Esophagus muscularis mucosa (tissue), 4 donors: Measurements from ENCODE around the gene EIF2S3. TPM values are rescaled to one million over a fixed set of nuclear protein-coding genes. Genes with fewer than 3 reads are reported as not detected.
A peak's percentile ranks its signal among the peaks of the same experiment; 100 is the strongest.

Experiments
- DNase-seq: peaks from one replicate; pipeline ENCODE4 v3.0.0-alpha.2; 2017; ENCODE audit errors: extremely low spot score
- H3K27ac ChIP-seq, 4 donors: fragments of 200-600 bp; sonication (generic); replicated peaks in 1 of 4; 1 replicate in 3 of 4; 2 replicates in 1 of 4; pipeline ENCODE4 v1.5.1; 2016 to 2019; ENCODE audit warnings: mild to moderate bottlenecking in 1 of 4
- H3K27me3 ChIP-seq, 4 donors: fragments of 200-600 bp; sonication (generic); one replicate each; pipeline versions ENCODE4 v1.5.1 to v1.6.0; 2016 to 2019
- H3K36me3 ChIP-seq, 4 donors: fragments of 200-600 bp; sonication (generic); one replicate each; pipeline ENCODE4 v1.5.1; 2016 to 2019
- H3K4me1 ChIP-seq, 4 donors: fragments of 200-600 bp; sonication (generic); one replicate each; pipeline ENCODE4 v1.5.1; 2016 to 2019
- H3K4me3 ChIP-seq, 4 donors: fragments of 200-600 bp; sonication (generic); 1 replicate in 2 of 4; 2 replicates in 2 of 4; pipeline ENCODE4 v1.5.1; 2016 to 2019; ENCODE audit warnings: mild to moderate bottlenecking in 4 of 4, moderate library complexity in 1 of 4
- H3K9me3 ChIP-seq, 4 donors: fragments of 200-600 bp; sonication (generic); 1 replicate in 3 of 4; 2 replicates in 1 of 4; pipeline ENCODE4 v1.5.1; 2016 to 2019
- EP300 ChIP-seq: sonication (generic); formaldehyde crosslinking; IDR thresholded peaks from one replicate; pipeline ENCODE4 v1.6.1; 2017; ENCODE audit warnings: antibody characterized with exemption
- POLR2A ChIP-seq: fragments of 450-650 bp; IDR thresholded peaks from one replicate; pipeline ENCODE4 v1.6.1; 2017; ENCODE audit warnings: antibody characterized with exemption, moderate library complexity, mild to moderate bottlenecking, low read depth
- POLR2AphosphoS5 ChIP-seq, 2 donors: sonication (generic); formaldehyde crosslinking; IDR thresholded peaks; one replicate each; pipeline ENCODE4 v1.6.1; 2017; ENCODE audit warnings: antibody characterized with exemption in 2 of 2
- WGBS: methylation state at CpG from one replicate; pipeline ENCODE4 v1.1.5; 2018; 5-methylcytosine and 5-hydroxymethylcytosine counted together
- intact Hi-C: fragments of 100-400 bp; cut with DNase I; formaldehyde crosslinking; loops from one replicate; pipeline ENCODE4 v1.15.1; 2023
- total RNA-seq, 4 donors: library from RNA; depleted of rRNA; stranded (reverse); fragments of >200 nt; gene quantifications; one replicate each; pipeline versions ENCODE4 v1.1.0 to v1.2.1, GENCODE V29; 2016
- TF ChIP-seq, protein P1 (sequence below), 3 experiments: fragments of 200-600 bp in 2 of 3; fragments of 450-650 bp in 1 of 3; sonication (generic) in 2 of 3; IDR thresholded peaks; one replicate each; pipeline ENCODE4 v1.5.1; 2017 to 2019; ENCODE audit warnings: antibody characterized with exemption in 3 of 3, mild to moderate bottlenecking in 2 of 3, moderate library complexity in 1 of 3

EIF2S3 gene
- total RNA-seq, 4 donors from 2014 or later: 116 to 159 (median 126) TPM

DNA sequence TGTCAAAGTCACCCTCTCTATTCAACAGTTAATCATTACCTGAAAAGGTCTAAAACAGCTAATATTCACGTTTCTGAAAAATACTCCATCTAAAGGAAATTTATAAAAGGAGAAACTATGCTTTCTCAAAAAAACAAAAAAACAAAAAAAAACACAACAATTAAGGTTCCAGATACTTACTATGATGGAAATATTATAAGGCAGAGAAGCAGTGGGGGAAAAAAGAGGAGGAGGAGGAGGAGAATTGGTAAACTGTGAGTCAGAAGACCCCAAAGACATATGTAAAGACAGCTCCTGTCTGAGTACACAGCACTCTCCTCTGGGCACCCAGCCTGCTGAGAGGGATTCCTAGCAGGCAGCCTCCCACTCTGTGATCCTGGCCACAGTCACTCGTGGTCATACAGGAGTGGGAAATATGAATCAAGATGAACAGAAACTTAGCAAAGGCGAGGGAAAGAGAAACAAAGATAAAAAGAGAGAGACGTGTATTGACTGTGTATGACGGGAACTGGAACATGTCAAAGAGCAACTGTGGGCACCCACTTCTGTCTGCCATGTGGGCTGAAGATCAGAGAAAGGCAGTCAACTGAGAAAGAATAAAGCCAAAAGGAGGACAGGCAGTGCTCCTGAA, 40.3 kb upstream of the EIF2S3 start:
- Histone ChIP-seq H3K4me3 (no peak overlapping the region), H3K4me1 (peaks cover 0 to 24% (median 9%) of the 10 kb centered on the region in 4 donors), H3K27ac (peak overlapping the region in 2 of 4 donors; percentile 42 to 43), H3K9me3 (no peaks in the 10 kb centered on the region), H3K27me3 (no peaks in the 10 kb centered on the region), H3K36me3 (no peaks in the 10 kb centered on the region)
- DNase-seq: no peak
- WGBS: 35% methylated on average over 5 of the region's 5 CpGs
- TF ChIP-seq POLR2A (no peak), POLR2AphosphoS5 (IDR thresholded peaks at IDR 0.05) (no peak), EP300 (no peak)
- TF ChIP-seq, protein P1, sequence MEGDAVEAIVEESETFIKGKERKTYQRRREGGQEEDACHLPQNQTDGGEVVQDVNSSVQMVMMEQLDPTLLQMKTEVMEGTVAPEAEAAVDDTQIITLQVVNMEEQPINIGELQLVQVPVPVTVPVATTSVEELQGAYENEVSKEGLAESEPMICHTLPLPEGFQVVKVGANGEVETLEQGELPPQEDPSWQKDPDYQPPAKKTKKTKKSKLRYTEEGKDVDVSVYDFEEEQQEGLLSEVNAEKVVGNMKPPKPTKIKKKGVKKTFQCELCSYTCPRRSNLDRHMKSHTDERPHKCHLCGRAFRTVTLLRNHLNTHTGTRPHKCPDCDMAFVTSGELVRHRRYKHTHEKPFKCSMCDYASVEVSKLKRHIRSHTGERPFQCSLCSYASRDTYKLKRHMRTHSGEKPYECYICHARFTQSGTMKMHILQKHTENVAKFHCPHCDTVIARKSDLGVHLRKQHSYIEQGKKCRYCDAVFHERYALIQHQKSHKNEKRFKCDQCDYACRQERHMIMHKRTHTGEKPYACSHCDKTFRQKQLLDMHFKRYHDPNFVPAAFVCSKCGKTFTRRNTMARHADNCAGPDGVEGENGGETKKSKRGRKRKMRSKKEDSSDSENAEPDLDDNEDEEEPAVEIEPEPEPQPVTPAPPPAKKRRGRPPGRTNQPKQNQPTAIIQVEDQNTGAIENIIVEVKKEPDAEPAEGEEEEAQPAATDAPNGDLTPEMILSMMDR (IDR thresholded peaks at IDR 0.05): no peak
- intact Hi-C loops: no loop called here

DNA sequence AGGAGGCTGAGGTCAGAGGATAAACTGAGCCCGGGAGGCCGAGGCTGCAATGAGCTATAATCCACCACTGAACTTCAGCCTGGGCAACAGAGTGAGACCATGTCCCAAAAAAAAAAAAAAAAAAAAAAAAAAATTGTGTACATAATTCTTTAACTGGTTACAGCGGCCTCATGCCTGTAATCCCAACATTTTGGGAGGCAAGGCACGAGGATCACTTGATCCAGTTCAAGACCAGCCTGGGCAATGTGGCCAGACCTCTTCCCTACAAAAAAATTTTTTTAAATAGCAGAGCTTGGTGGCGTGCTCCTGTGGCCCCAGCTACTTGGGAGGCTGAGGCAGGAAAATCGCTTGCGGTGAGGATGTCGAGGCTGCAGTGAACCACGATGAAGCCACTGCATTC, 37.1 kb upstream of the EIF2S3 start:
- Histone ChIP-seq H3K4me3 (no peak overlapping the region), H3K4me1 (peaks cover 0 to 42% (median 21%) of the 10 kb centered on the region in 4 donors), H3K27me3 (no peaks in the 10 kb centered on the region), H3K27ac (no peak overlapping the region), H3K36me3 (no peaks in the 10 kb centered on the region), H3K9me3 (no peaks in the 10 kb centered on the region)
- 93% methylated on average over 9 of the region's 9 CpGs for WGBS
- intact Hi-C loops: no loop called here
- DNase-seq: no peak
- TF ChIP-seq POLR2A: no peak
- TF ChIP-seq POLR2AphosphoS5 (IDR thresholded peaks at IDR 0.05): no peak
- no peak for TF ChIP-seq EP300
- TF ChIP-seq, protein P1 (IDR thresholded peaks at IDR 0.05): no peak

DNA sequence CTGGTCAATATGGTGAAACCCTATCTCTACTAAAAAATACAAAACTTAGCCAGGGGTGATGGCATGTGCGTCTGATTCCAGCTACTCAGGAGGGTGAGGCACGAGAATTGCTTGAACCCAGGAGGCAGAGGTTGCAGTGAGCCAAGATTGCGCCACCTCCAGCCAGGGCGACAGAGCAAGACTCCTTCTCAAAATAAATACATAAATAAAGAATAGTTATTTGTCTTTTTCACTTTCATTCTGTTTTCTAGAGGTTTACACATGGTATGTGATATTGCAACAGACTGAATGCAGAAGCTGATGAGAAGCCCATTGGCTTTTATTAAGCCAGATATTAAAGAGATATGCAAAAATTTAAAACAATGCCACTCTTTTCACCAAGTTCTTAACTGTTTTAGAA, 35.9 kb upstream of the EIF2S3 start:
- H3K4me1 ChIP-seq: peaks cover 0 to 53% (median 21%) of the 10 kb centered on the region in 4 donors
- WGBS: 75% methylated on average over 4 of the region's 4 CpGs
- TF ChIP-seq EP300: no peak
- TF ChIP-seq, protein P1 (IDR thresholded peaks at IDR 0.05): no peak
- TF ChIP-seq POLR2A: no peak
- no peak for TF ChIP-seq POLR2AphosphoS5 (IDR thresholded peaks at IDR 0.05)
- peak overlapping the region; percentile 17 to 70 (median 48) for H3K27ac ChIP-seq
- intact Hi-C loops: no loop called here
- no peaks in the 10 kb centered on the region for H3K27me3 ChIP-seq
- H3K9me3 ChIP-seq: no peaks in the 10 kb centered on the region
- DNase-seq: no peak
- H3K36me3 ChIP-seq: no peaks in the 10 kb centered on the region
- no peak overlapping the region for H3K4me3 ChIP-seq

DNA sequence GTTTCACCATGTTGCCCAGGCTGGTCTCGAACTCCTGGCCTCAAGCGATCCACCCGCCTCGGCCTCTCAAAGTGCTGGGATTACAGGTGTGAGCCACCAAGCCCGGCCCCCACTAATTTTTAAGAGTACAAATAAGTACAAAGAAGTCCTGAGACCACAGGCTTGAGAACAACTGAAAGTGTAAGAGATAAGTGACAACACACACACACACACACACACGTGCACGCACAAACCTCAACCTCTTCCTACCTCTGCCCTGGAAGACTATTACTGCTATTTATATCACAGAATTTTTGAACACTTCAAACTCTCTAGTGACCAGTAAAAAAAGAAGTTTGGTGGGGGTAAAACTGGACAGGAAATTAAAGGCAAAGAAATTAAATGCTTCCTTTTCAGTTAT, 35.3 kb upstream of the EIF2S3 start:
- H3K27me3 ChIP-seq: no peaks in the 10 kb centered on the region
- 69% methylated on average over 7 of the region's 7 CpGs for WGBS
- H3K4me3 ChIP-seq: no peak overlapping the region
- intact Hi-C loops: no loop called here
- peaks cover 0 to 47% (median 21%) of the 10 kb centered on the region in 4 donors for H3K4me1 ChIP-seq
- peak overlapping the region; percentile 43 to 70 (median 51) for H3K27ac ChIP-seq
- TF ChIP-seq, protein P1 (IDR thresholded peaks at IDR 0.05): no peak
- no peak for TF ChIP-seq EP300
- no peak for TF ChIP-seq POLR2AphosphoS5 (IDR thresholded peaks at IDR 0.05)
- no peaks in the 10 kb centered on the region for H3K9me3 ChIP-seq
- no peak for DNase-seq
- no peaks in the 10 kb centered on the region for H3K36me3 ChIP-seq
